Ovary (tissue), 9 donors: ENCODE data around the gene POLR1G. TPM values are rescaled to one million over a fixed set of nuclear protein-coding genes. Genes with fewer than 3 reads are reported as not detected.

Experiments used
- DNase-seq, 5 donors: peaks; one replicate each; pipeline ENCODE4 v3.0.0-alpha.2; 2019 to 2020
- H3K27ac ChIP-seq, 2 donors: fragments of 200-600 bp; one replicate each; pipeline versions ENCODE4 v1.5.1 to v1.8.0; 2019 to 2022
- H3K27me3 ChIP-seq: fragments of 200-600 bp; one replicate; pipeline ENCODE4 v1.8.0; 2022
- H3K36me3 ChIP-seq: fragments of 200-600 bp; sonication (generic); one replicate; pipeline ENCODE4 v1.5.1; 2019
- H3K4me1 ChIP-seq: one replicate; pipeline ENCODE4 v1.8.1; 2013; ENCODE audit warnings: mild to moderate bottlenecking, moderate library complexity; ENCODE audit not compliant: insufficient read depth
- H3K4me3 ChIP-seq: fragments of 200-600 bp; sonication (generic); one replicate; pipeline ENCODE4 v1.5.1; 2017
- H3K9me3 ChIP-seq, 2 donors: fragments of 200-600 bp in 1 of 2; sonication (generic) in 1 of 2; one replicate each; pipeline versions ENCODE4 v1.5.1 to v1.8.1; 2013 to 2019; ENCODE audit warnings: mild to moderate bottlenecking in 1 of 2, moderate library complexity in 1 of 2
- EP300 ChIP-seq: sonication (generic); formaldehyde crosslinking; IDR thresholded peaks from one replicate; pipeline ENCODE4 v1.6.1; 2017; ENCODE audit warnings: antibody characterized with exemption
- POLR2A ChIP-seq: fragments of 450-650 bp; IDR thresholded peaks from one replicate; pipeline ENCODE4 v1.6.1; 2017; ENCODE audit warnings: antibody characterized with exemption, mild to moderate bottlenecking, moderate library complexity
- WGBS, 3 donors: extraction: QIAGEN DNeasy Blood & Tissue Kit in 1 of 3; methylation state at CpG; one replicate each; pipeline versions ENCODE4 v1.1.5 to v1.1.7; 2013 to 2017; 5-methylcytosine and 5-hydroxymethylcytosine counted together
- intact Hi-C, 4 donors: fragments of 100-400 bp; cut with DNase I; formaldehyde crosslinking; loops; one replicate each; pipeline versions ENCODE4 v1.11.0 to v1.15.1; 2022 to 2023
- polyA plus RNA-seq, 2 donors: library from polyadenylated mRNA; stranded (reverse); fragments of 200-250 nt in 1 of 2; fragments of 350-450 nt in 1 of 2; fragmentation: Illumina TruSeq in 1 of 2; extraction: RNeasy Lipid Tissue Mini Kit (QIAGEN cat#74804) in 1 of 2; gene quantifications; one replicate each; pipeline ENCODE4 v1.2.3, GENCODE V29; 2013 to 2014
- total RNA-seq, 7 donors: library from RNA; depleted of rRNA in 2 of 7; stranded (reverse); fragments of >200 nt in 2 of 7; fragmentation: NEBNext Ultra II Directional in 3 of 7; extraction: Animal tissue kit (Norgen Biotek cat#: 25700) in 3 of 7; gene quantifications; one replicate each; pipeline versions ENCODE4 v1.1.0 to v1.2.4, GENCODE V29; 2016 to 2023
- TF ChIP-seq, protein P1 (sequence below), 3 donors: fragments of 450-650 bp in 2 of 3; fragments of 200-600 bp in 1 of 3; IDR thresholded peaks; one replicate each; pipeline versions ENCODE4 v1.5.1 to v1.8.0; 2016 to 2022; ENCODE audit warnings: antibody characterized with exemption in 3 of 3, mild to moderate bottlenecking in 1 of 3
- donor health status: DM: no; HTN: no; CAD: no; lungs with moderate emphysema.
- donor health status: DM: no; HTN: no; CAD: no.
- donor health status: Bipolar disorder and iron deficiency.
- donor health status: DM: yes; HTN: yes; CAD: no.
- donor health status: DM: no; HTN: no; CAD: no.
- donor health status: DM: yes; HTN: yes; CAD: no.

The POLR1G gene
- total and polyA plus RNA-seq, 9 donors: 1.5 to 8.5 (median 5.4) TPM

DNA sequence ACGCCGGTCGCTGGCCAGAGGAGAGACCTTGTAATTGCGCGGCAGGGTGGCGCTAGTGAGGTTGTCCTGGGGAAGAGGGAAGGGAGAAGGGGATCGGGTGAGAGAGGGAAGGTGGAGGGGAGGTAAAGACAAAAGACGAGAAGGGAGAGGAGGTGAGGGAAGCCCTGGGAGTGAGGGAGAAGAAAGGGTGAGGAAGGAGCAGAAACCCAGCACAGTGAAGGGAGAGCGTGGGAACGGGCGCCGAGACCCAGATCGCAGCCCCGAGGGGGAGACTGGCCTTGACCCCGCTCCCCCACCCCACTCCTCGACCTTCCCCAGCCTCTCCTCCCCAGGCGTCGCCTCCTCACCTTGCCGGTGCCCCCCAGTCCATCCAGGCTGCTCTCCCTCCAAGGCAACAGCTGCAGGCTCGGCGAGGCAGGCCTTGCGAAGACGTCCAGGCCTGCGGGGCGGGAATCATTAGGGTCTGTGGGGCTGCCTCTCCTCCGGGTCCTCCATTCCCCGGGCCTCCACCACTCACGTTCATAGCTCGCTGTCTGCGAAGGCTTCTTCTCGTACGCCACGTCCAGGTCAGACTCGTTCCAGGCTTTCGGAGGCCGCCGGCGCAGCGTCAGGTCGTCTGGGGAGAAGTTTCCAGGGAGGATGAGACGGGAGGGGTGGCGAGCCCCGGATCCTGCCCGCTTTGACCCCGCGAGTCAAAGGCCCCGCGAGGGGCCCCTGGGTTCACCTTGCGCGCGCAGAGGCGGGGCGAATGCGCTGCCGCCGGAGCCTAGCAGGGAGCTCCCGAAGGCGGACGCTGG is 10.4 kb upstream of the POLR1G start:
- intact Hi-C loops: no loop called here
- WGBS, 3 donors: 67 to 70% (median 68%) methylated on average over 59 of the region's 59 CpGs
- peaks cover 7% of the 10 kb centered on the region for H3K4me1 ChIP-seq
- no peaks in the 10 kb centered on the region for H3K9me3 ChIP-seq
- H3K27me3 ChIP-seq: no peaks in the 10 kb centered on the region
- H3K27ac ChIP-seq: no peak overlapping the region
- DNase-seq: no peak
- TF ChIP-seq, protein P1, sequence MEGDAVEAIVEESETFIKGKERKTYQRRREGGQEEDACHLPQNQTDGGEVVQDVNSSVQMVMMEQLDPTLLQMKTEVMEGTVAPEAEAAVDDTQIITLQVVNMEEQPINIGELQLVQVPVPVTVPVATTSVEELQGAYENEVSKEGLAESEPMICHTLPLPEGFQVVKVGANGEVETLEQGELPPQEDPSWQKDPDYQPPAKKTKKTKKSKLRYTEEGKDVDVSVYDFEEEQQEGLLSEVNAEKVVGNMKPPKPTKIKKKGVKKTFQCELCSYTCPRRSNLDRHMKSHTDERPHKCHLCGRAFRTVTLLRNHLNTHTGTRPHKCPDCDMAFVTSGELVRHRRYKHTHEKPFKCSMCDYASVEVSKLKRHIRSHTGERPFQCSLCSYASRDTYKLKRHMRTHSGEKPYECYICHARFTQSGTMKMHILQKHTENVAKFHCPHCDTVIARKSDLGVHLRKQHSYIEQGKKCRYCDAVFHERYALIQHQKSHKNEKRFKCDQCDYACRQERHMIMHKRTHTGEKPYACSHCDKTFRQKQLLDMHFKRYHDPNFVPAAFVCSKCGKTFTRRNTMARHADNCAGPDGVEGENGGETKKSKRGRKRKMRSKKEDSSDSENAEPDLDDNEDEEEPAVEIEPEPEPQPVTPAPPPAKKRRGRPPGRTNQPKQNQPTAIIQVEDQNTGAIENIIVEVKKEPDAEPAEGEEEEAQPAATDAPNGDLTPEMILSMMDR (IDR thresholded peaks at IDR 0.05): no peak
- no peak for TF ChIP-seq EP300
- TF ChIP-seq POLR2A: no peak
- H3K36me3 ChIP-seq: no peaks in the 10 kb centered on the region
- no peak overlapping the region for H3K4me3 ChIP-seq

DNA sequence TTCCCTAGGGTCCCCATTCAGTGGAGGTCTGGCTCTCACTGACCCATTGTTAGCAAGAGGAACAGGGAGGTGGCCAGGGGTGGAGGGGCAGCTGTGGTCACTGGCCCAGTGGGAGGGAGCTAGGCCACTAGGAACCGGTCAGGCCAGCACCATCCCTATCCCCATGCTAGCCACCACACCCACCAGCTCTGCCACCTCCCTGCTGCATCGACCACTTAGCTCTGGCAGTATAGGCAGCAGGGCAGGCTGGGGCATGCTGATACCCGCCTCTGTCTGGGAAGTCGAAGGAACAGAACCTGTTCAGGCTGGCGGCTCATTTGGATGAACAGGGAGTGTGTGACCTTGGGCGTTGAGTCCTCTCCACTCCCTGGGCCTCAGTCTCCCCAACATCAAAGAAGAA is 6.3 kb upstream of the POLR1G start:
- peaks cover 7% of the 10 kb centered on the region for H3K4me1 ChIP-seq
- H3K9me3 ChIP-seq: no peaks in the 10 kb centered on the region
- no peaks in the 10 kb centered on the region for H3K36me3 ChIP-seq
- no peak for TF ChIP-seq EP300
- TF ChIP-seq, protein P1 (IDR thresholded peaks at IDR 0.05): no peak
- no peak for TF ChIP-seq POLR2A
- H3K27me3 ChIP-seq: no peaks in the 10 kb centered on the region
- no peak overlapping the region for H3K27ac ChIP-seq
- no peak overlapping the region for H3K4me3 ChIP-seq
- WGBS, 3 donors: 79 to 86% (median 86%) methylated on average over 6 of the region's 6 CpGs
- no peak for DNase-seq
- intact Hi-C loops: no loop called here

DNA sequence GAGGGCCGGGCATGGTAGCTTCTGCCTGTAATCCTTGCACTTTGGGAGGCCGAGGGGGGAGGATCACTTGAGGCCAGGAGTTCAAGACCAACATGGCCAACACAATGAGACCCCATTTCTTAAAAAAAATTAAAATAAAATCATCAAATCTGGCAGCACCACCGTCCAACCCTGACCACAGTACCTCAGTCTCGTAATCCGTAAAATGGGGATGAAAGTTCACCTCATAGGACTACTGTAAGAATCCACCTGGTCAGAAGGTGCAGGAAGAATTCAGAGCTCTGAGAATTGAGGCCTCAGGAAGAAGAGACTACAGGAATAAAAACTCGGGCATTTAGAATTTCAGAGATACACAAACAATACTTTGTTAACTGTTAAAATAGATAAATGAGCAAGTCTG is 4.6 kb upstream of the POLR1G start:
- no peaks in the 10 kb centered on the region for H3K27me3 ChIP-seq
- H3K4me1 ChIP-seq: peaks cover 7% of the 10 kb centered on the region
- no peak overlapping the region for H3K4me3 ChIP-seq
- no peak overlapping the region for H3K27ac ChIP-seq
- no peak for TF ChIP-seq POLR2A
- TF ChIP-seq, protein P1 (IDR thresholded peaks at IDR 0.05): no peak
- TF ChIP-seq EP300: no peak
- no peak for DNase-seq
- intact Hi-C loops: no loop called here
- H3K9me3 ChIP-seq: no peaks in the 10 kb centered on the region
- no peaks in the 10 kb centered on the region for H3K36me3 ChIP-seq
- WGBS, 3 donors: 86 to 91% (median 87%) methylated on average over 6 of the region's 6 CpGs

DNA sequence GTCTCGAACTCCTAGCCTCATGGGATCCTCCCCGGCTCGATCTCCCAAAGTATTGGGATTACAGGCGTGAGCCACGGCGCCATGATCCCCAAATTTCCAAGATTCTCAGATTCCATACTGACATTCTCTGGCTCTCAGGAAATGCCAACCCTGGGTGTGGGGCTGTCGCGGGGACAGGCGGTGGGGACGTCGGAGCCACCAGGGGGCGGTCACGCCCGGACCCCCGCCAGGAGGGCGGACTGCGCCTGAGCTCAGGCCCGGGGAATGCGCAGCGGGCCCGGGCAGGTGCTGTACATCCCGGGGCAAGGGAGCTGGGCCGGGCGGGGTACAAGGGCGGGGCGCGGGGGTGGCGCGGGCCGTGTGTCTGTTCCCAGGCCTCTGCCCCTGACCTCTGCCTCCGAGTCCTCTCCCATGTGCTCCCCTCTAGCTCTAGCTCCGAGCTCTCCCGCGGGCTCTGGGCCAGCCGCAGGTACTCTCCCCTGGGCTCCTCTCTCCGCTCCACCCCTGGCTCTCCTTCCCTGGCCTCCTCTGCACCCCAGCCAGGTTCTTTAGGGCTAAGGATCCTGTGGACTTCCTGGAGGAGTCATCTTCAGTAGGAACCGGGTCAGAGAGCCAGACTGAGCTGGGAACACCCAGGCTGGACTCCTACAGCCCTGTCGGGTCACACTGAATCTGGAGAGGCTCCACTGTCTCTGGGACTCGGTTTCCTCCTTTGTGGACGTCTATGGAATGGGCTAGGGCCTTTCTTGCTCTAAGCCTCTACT is 4.0 kb upstream of the POLR1G start:
- DNase-seq: peak in 1 of 5 donors; percentile 49
- WGBS, 3 donors: 29 to 31% (median 30%) methylated on average over 33 to 40 of the region's 40 CpGs
- Histone ChIP-seq H3K27ac (no peak overlapping the region), H3K27me3 (no peaks in the 10 kb centered on the region), H3K36me3 (no peaks in the 10 kb centered on the region), H3K9me3 (no peaks in the 10 kb centered on the region), H3K4me1 (peaks cover 9% of the 10 kb centered on the region), H3K4me3 (no peak overlapping the region)
- intact Hi-C loops: no loop called here
- no peak for TF ChIP-seq EP300
- TF ChIP-seq, protein P1 (IDR thresholded peaks at IDR 0.05): no peak
- TF ChIP-seq POLR2A: no peak
